ENCODE results near the gene STAT2. TPM values are rescaled to one million over a fixed set of nuclear protein-coding genes. Genes with fewer than 3 reads are reported as not detected.
A peak's percentile ranks its signal among the peaks of the same experiment; 100 is the strongest.

The STAT2 gene
- total RNA-seq, 1 donor from 2014 or later = 34.9 TPM

DNA sequence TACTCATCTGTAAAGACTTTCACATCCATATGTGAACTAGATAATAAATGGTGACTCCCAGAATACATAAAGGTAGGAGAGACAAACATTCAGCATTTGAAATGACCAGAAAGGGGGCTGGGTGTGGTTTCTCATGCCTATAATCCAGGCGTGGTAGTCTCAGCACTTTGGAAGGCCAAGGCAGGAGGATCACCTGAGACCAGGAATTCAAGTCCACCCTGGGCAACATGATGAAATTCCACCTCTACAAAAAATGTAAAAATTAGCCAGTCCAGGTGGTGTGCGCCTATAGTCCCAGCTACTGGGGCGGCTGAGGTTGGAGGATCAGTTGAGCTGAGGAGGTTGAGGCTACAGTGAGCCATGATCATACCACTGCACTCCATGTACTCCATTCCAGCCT, 55.6 kb downstream of the STAT2 start:
- TF ChIP-seq CTCF (IDR thresholded peaks at IDR 0.05; ENCODE audit: borderline replicate concordance) = no peak
- H3K27me3 ChIP-seq (ENCODE audit: low read depth) = no peaks in the 10 kb centered on the region
- H3K4me3 ChIP-seq = no peak overlapping the region
- H3K27ac ChIP-seq (replicated peaks) = no peak overlapping the region
- intact Hi-C loops (cut with micrococcal nuclease) = no loop called here
- peaks cover 36% of the 10 kb centered on the region for H3K4me1 ChIP-seq
- DNase-seq = no peak
- no peaks in the 10 kb centered on the region for H3K9me3 ChIP-seq (replicated peaks)
- H3K36me3 ChIP-seq = peaks cover 31% of the 10 kb centered on the region

DNA sequence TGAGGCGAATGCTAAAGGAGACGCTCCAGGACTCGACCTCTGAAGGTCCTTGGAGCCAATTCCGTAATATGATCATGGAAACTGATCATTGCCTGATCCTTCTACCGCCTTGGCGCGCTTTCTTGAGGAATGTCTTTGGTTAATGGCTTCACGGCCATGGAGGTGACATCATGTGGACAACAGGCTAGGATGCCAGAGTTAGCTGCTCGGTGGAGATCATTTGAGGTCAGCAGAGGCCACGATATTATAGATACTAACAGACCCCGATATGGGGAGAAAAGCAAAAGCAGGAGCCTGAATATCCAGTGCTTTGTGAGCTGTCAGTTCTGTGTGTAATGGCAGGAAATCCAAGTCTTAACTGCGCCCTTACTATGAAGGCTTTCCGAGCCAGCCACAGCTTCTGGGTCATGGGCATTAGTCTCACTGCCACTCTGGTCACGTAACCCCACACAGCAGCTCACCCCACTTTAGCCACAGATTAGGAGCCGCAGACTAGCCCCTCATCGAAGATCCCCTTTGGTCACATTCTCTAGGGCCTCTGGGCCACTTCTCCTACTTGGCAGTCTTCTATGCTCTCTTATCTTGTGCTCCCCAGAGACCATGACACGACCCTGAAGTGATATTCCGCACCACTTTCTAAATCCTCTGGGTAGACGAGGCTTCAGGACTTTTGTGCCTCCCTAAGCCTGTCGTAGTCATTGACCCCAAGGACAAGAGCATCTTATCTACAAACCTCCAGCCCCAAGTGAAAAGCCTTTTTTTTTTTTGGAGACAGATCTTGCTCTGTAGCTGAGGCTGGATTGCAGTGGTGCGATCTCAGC, 59.1 kb downstream of the STAT2 start:
- no peaks in the 10 kb centered on the region for H3K9me3 ChIP-seq (replicated peaks)
- H3K27ac ChIP-seq (replicated peaks) = peak overlapping the region; percentile 99
- H3K4me3 ChIP-seq = peak overlapping the region; percentile 92
- no peak for DNase-seq
- no peaks in the 10 kb centered on the region for H3K27me3 ChIP-seq (ENCODE audit: low read depth)
- intact Hi-C loops (cut with micrococcal nuclease) = no loop called here
- TF ChIP-seq CTCF (IDR thresholded peaks at IDR 0.05; ENCODE audit: borderline replicate concordance) = no peak
- H3K4me1 ChIP-seq = peaks cover 70% of the 10 kb centered on the region
- H3K36me3 ChIP-seq = peaks cover 24% of the 10 kb centered on the region

DNA sequence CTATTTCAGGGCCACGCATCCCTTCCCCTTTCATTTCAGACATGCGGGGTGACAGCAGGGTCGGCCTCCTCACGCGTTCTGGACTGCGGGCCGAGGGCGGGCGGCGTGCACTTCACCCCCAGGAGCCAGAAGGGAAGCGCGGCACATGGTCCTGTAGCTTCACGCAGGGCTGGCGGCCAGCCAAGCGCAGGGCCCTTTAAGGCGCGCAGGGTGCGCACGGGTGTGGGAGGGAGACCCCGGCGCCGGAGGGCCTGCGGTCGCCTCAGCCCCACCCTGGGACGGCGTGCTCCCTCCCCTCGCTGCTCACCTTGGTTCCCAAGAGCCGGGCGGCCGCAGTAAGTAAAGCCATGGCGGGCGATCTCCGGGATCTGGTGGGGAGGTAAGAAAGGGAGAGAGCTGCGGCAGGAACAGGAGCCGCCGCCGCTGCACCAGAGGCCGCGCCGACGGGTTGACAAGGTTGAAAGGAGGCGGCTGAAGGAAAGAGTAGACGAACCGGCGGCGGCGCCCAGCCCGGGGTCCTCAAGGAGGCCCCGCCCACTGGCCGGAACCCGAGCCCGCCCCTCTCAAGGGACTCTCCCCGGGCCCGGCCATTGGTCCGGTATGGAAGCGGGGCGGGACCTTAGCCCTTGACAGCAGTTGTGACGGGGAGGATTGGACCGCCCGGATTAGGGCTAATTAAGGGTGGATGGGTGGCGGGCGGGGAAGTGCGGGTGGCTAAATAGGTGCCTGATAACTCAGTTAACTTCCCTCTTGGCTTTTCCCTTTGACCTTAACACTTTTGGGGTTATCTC, 59.9 kb downstream of the STAT2 start, which contains the start of gene CS:
Gene CS (minus strand): TSS at position 478 of the 791 bp plus-strand sequence. CDS start 129 bp downstream, at position 349.
- H3K4me1 ChIP-seq = peaks cover 77% of the 10 kb centered on the region
- intact Hi-C loops (cut with micrococcal nuclease) = no loop called here
- peaks cover 21% of the 10 kb centered on the region for H3K36me3 ChIP-seq
- peak within 1 kb of the TSS; percentile 99 for H3K27ac ChIP-seq (replicated peaks)
- H3K27me3 ChIP-seq (ENCODE audit: low read depth) = no peaks in the 10 kb centered on the region
- TF ChIP-seq CTCF (IDR thresholded peaks at IDR 0.05; ENCODE audit: borderline replicate concordance) = no peak
- peak within 1 kb of the TSS; percentile 92 for H3K4me3 ChIP-seq
- no peaks in the 10 kb centered on the region for H3K9me3 ChIP-seq (replicated peaks)
- peak; percentile 99 for DNase-seq

- Histone ChIP-seq H3K4me3 (peak overlapping the region; percentile 92), H3K9me3 (replicated peaks) (no peaks in the 10 kb centered on the region), H3K4me1 (peaks cover 84% of the 10 kb centered on the region), H3K36me3 (peaks cover 23% of the 10 kb centered on the region), H3K27me3 (ENCODE audit: low read depth) (no peaks in the 10 kb centered on the region), H3K27ac (replicated peaks) (peak overlapping the region; percentile 99)
- no peak for TF ChIP-seq CTCF (IDR thresholded peaks at IDR 0.05; ENCODE audit: borderline replicate concordance)
- DNase-seq = no peak
- intact Hi-C loops (cut with micrococcal nuclease) = no loop called here
These were observed 60.5 kb downstream of the STAT2 start for GRCh38 chr12:56299308-56299852.

- TF ChIP-seq CTCF (IDR thresholded peaks at IDR 0.05; ENCODE audit: borderline replicate concordance) = no peak
- H3K9me3 ChIP-seq (replicated peaks) = no peaks in the 10 kb centered on the region
These were observed 61.1 kb downstream of the STAT2 start for GRCh38 chr12:56298828-56299227.

More at GRCh38 chr12:56298828-56299227, 61.1 kb downstream of the STAT2 start:
- intact Hi-C loops (cut with micrococcal nuclease) = no loop called here
- no peak for DNase-seq
- Histone ChIP-seq H3K4me1 (peaks cover 90% of the 10 kb centered on the region), H3K36me3 (peaks cover 23% of the 10 kb centered on the region), H3K4me3 (peak overlapping the region; percentile 92), H3K27me3 (ENCODE audit: low read depth) (no peaks in the 10 kb centered on the region), H3K27ac (replicated peaks) (peak overlapping the region; percentile 99)
